H1 (cell line): ENCODE measurements around the gene RFK. TPM values are rescaled to one million over a fixed set of nuclear protein-coding genes. Genes with fewer than 3 reads are reported as not detected.

ENCODE experiments used
- CTCF ChIA-PET: fragments of 300-600 bp; sonication (Branson Sonifier 250); formaldehyde crosslinking; loops from one replicate; lab custom pipeline; 2021; ENCODE audit not compliant: partially characterized antibody; lab: Charles Lee
- POLR2A ChIA-PET: fragments of 300-600 bp; sonication (Branson Sonifier 250); formaldehyde crosslinking; loops from one replicate; lab custom pipeline; 2021; ENCODE audit warnings: inconsistent platforms; ENCODE audit not compliant: partially characterized antibody; lab: Charles Lee
- DNase-seq, 2 experiments: peaks; one replicate each; pipeline versions ENCODE4 v3.0.0 to v3.0.0-alpha.2; 2010 to 2022; ENCODE audit warnings: low spot score in 2 of 2, low read depth in 1 of 2, mixed read lengths in 1 of 2
- FAIRE-seq: peaks from 2 replicates; lab custom pipeline; 2011; peaks lifted over from hg19 to GRCh38; lab: Jason Lieb, UNC
- H2AFZ ChIP-seq: 2 replicates; pipeline ENCODE4 v1.8.1; 2012; ENCODE audit warnings: low read length, inconsistent platforms
- H2AK5ac ChIP-seq: 2 replicates; pipeline ENCODE4 v1.6.1; 2013; ENCODE audit warnings: low read depth, low read length
- H2BK120ac ChIP-seq: replicated peaks from 2 replicates; pipeline ENCODE3; 2013; ENCODE audit warnings: low read depth, low read length, inconsistent platforms
- H2BK12ac ChIP-seq: 2 replicates; pipeline ENCODE4 v1.6.1; 2013; ENCODE audit warnings: low read depth, low read length
- H2BK15ac ChIP-seq: 2 replicates; pipeline ENCODE4 v1.6.1; 2013; ENCODE audit warnings: low read length
- H2BK20ac ChIP-seq: 2 replicates; pipeline ENCODE4 v1.6.1; 2013; ENCODE audit warnings: low read length
- H2BK5ac ChIP-seq: 2 replicates; pipeline ENCODE4 v1.6.1; 2013; ENCODE audit warnings: low read depth, low read length
- H3K14ac ChIP-seq: 2 replicates; pipeline ENCODE4 v1.6.1; 2013; ENCODE audit warnings: inconsistent platforms; ENCODE audit not compliant: insufficient read length
- H3K18ac ChIP-seq: 2 replicates; pipeline ENCODE4 v1.6.1; 2013; ENCODE audit warnings: low read length; ENCODE audit errors: extremely low read depth
- H3K23ac ChIP-seq: 2 replicates; pipeline ENCODE4 v1.6.1; 2013; ENCODE audit warnings: inconsistent platforms; ENCODE audit not compliant: insufficient read length
- H3K23me2 ChIP-seq: 2 replicates; pipeline ENCODE4 v1.6.1; 2013; ENCODE audit warnings: low read depth, low read length
- H3K27ac ChIP-seq: 2 replicates; pipeline ENCODE4 v1.6.1; 2011; ENCODE audit warnings: low read depth, low read length, inconsistent platforms
- H3K27me3 ChIP-seq, 4 experiments: replicated peaks in 1 of 4; 1 replicate in 1 of 4; 2 replicates in 3 of 4; pipeline versions ENCODE4 v1.6.1 to v1.8.1; 2011 to 2013; ENCODE audit warnings: low read length in 3 of 4, mild to moderate bottlenecking in 3 of 4, inconsistent platforms in 2 of 4, mixed read lengths in 2 of 4, moderate library complexity in 1 of 4; ENCODE audit not compliant: control insufficient read depth in 3 of 4, insufficient read depth in 3 of 4; ENCODE audit errors: extremely low read depth in 1 of 4
- H3K36me3 ChIP-seq, 4 experiments: 2 replicates each; pipeline versions ENCODE4 v1.6.1 to v1.8.1; 2011 to 2013; ENCODE audit warnings: mild to moderate bottlenecking in 4 of 4, low read length in 3 of 4, moderate library complexity in 2 of 4, control low read depth in 1 of 4, inconsistent platforms in 1 of 4; ENCODE audit not compliant: insufficient read depth in 4 of 4, control insufficient read depth in 2 of 4
- H3K4ac ChIP-seq: replicated peaks from 2 replicates; pipeline ENCODE3; 2013; ENCODE audit warnings: low read length, low read depth, mixed read lengths, inconsistent platforms; ENCODE audit not compliant: insufficient read length
- H3K4me1 ChIP-seq, 4 experiments: replicated peaks in 1 of 4; 1 replicate in 1 of 4; 2 replicates in 3 of 4; pipeline versions ENCODE4 v1.6.1 to v1.8.1; 2011 to 2013; ENCODE audit warnings: low read length in 3 of 4, inconsistent platforms in 2 of 4, mixed read lengths in 1 of 4; ENCODE audit not compliant: insufficient read depth in 4 of 4, control insufficient read depth in 3 of 4
- H3K4me2 ChIP-seq, 2 experiments: 2 replicates each; pipeline versions ENCODE4 v1.6.1 to v1.8.1; 2011 to 2013; ENCODE audit warnings: low read depth in 2 of 2, low read length in 2 of 2, control low read depth in 1 of 2, inconsistent platforms in 1 of 2, mild to moderate bottlenecking in 1 of 2; ENCODE audit not compliant: insufficient read depth in 1 of 2
- H3K4me3 ChIP-seq, 4 experiments: fragments of 200-600, 300-600 bp in 1 of 4; sonication (generic), shearing (Covaris generic), sonication (Bioruptor Twin) in 1 of 4; 2 replicates each; pipeline versions ENCODE4 v1.5.1 to v1.8.1; 2011 to 2016; ENCODE audit warnings: low read length in 4 of 4, low read depth in 3 of 4, control low read depth in 2 of 4, inconsistent platforms in 2 of 4, mild to moderate bottlenecking in 2 of 4, mixed read lengths in 1 of 4, moderate library complexity in 1 of 4; ENCODE audit not compliant: insufficient read depth in 2 of 4; ENCODE audit errors: extremely low read depth in 1 of 4
- H3K56ac ChIP-seq: replicated peaks from 2 replicates; pipeline ENCODE3; 2013; ENCODE audit warnings: low read depth, mild to moderate bottlenecking, mixed read lengths, low read length, inconsistent platforms; ENCODE audit not compliant: insufficient read length
- H3K79me1 ChIP-seq: 2 replicates; pipeline ENCODE4 v1.6.1; 2013; ENCODE audit warnings: low read depth, low read length, control low read depth
- H3K79me2 ChIP-seq, 2 experiments: 2 replicates each; pipeline versions ENCODE4 v1.6.1 to v1.8.1; 2012 to 2013; ENCODE audit warnings: low read length in 2 of 2, mild to moderate bottlenecking in 2 of 2, inconsistent platforms in 1 of 2; ENCODE audit not compliant: insufficient read depth in 2 of 2, control insufficient read depth in 1 of 2
- H3K9ac ChIP-seq, 4 experiments: replicated peaks in 1 of 4; 1 replicate in 1 of 4; 2 replicates in 3 of 4; pipeline versions ENCODE4 v1.6.1 to v1.8.1; 2011 to 2013; ENCODE audit warnings: low read depth in 3 of 4, low read length in 3 of 4, control low read depth in 2 of 4, mild to moderate bottlenecking in 2 of 4, moderate library complexity in 2 of 4, inconsistent platforms in 1 of 4; ENCODE audit errors: extremely low read depth in 1 of 4
- H3K9me3 ChIP-seq, 2 experiments: 2 replicates each; pipeline versions ENCODE4 v1.6.1 to v1.8.1; 2012 to 2013; ENCODE audit warnings: mild to moderate bottlenecking in 2 of 2, moderate library complexity in 2 of 2, control low read depth in 1 of 2, inconsistent platforms in 1 of 2, low read depth in 1 of 2, low read length in 1 of 2, mixed read lengths in 1 of 2; ENCODE audit not compliant: insufficient read depth in 2 of 2
- H4K20me1 ChIP-seq, 2 experiments: replicated peaks in 1 of 2; 2 replicates each; pipeline versions ENCODE3 to v1.8.1; 2011 to 2013; ENCODE audit warnings: inconsistent platforms in 2 of 2, low read length in 2 of 2, mild to moderate bottlenecking in 1 of 2; ENCODE audit not compliant: insufficient read depth in 2 of 2, control insufficient read depth in 1 of 2
- H4K5ac ChIP-seq: 2 replicates; pipeline ENCODE4 v1.6.1; 2013; ENCODE audit warnings: low read length, low read depth, mixed read lengths, inconsistent platforms; ENCODE audit not compliant: insufficient read length
- H4K8ac ChIP-seq: 2 replicates; pipeline ENCODE4 v1.8.0; 2013; ENCODE audit warnings: mild to moderate bottlenecking, moderate library complexity, low read length, inconsistent platforms; ENCODE audit not compliant: insufficient read depth; ENCODE audit errors: extremely low read depth
- H4K91ac ChIP-seq: replicated peaks from 2 replicates; pipeline ENCODE3; 2013; ENCODE audit warnings: low read length, mixed read lengths, inconsistent platforms; ENCODE audit not compliant: insufficient read length
- ATF3 ChIP-seq: IDR thresholded peaks from 2 replicates; pipeline ENCODE4 v1.6.1; 2011; ENCODE audit warnings: low read depth, mild to moderate bottlenecking, low read length; ENCODE audit not compliant: insufficient read depth
- BCL11A ChIP-seq, 2 experiments: IDR thresholded peaks; one replicate each; pipeline ENCODE4 v1.6.1; 2011; ENCODE audit warnings: low read depth in 2 of 2, low read length in 2 of 2, mild to moderate bottlenecking in 2 of 2
- CHD1 ChIP-seq: IDR thresholded peaks from 2 replicates; pipeline ENCODE4 v1.6.1; 2012; ENCODE audit warnings: low read depth, low read length, improper control_type of control experiment
- EGR1 ChIP-seq: IDR thresholded peaks from 2 replicates; pipeline ENCODE4 v1.6.1; 2011; ENCODE audit warnings: low read depth, low read length, borderline replicate concordance
- FOSL1 ChIP-seq: IDR thresholded peaks from 2 replicates; pipeline ENCODE4 v1.6.1; 2011; ENCODE audit warnings: mild to moderate bottlenecking, low read depth, low read length, moderate library complexity; ENCODE audit not compliant: insufficient read depth
- GTF2F1 ChIP-seq: IDR thresholded peaks from 2 replicates; pipeline ENCODE4 v1.6.1; 2012; ENCODE audit warnings: low read depth, low read length, improper control_type of control experiment, borderline replicate concordance
- KDM1A ChIP-seq: fragments of 200-600, 300-600 bp; sonication (generic); IDR thresholded peaks from 2 replicates; pipeline ENCODE4 v1.7.1; 2016; ENCODE audit warnings: mild to moderate bottlenecking, low read length, borderline replicate concordance
- NANOG ChIP-seq: IDR thresholded peaks from 2 replicates; pipeline ENCODE4 v1.6.1; 2011; ENCODE audit warnings: low read length, low read depth, mild to moderate bottlenecking, inconsistent platforms; ENCODE audit not compliant: insufficient read depth, poor library complexity, severe bottlenecking
- PHF8 ChIP-seq: fragments of 200-600 bp; sonication (generic); conservative IDR thresholded peaks from 2 replicates; pipeline ENCODE4 v1.7.1; 2012; ENCODE audit warnings: low read depth, mild to moderate bottlenecking, inconsistent platforms, low read length, moderate library complexity
- POLR2A ChIP-seq, 2 experiments: IDR thresholded peaks; 1 replicate in 1 of 2; 2 replicates in 1 of 2; pipeline ENCODE4 v1.6.1; 2011; ENCODE audit warnings: low read depth in 2 of 2, low read length in 2 of 2, mild to moderate bottlenecking in 2 of 2; ENCODE audit errors: control extremely low read depth in 1 of 2
- RBBP5 ChIP-seq: IDR thresholded peaks from 2 replicates; pipeline ENCODE4 v1.7.1; 2012; ENCODE audit warnings: low read depth, mild to moderate bottlenecking, inconsistent platforms, low read length, moderate library complexity, borderline replicate concordance
- TBP ChIP-seq: IDR thresholded peaks from 2 replicates; pipeline ENCODE4 v1.6.1; 2011; ENCODE audit warnings: low read depth, low read length, improper control_type of control experiment
- TEAD4 ChIP-seq: IDR thresholded peaks from 2 replicates; pipeline ENCODE4 v1.6.1; 2012; ENCODE audit warnings: low read depth, low read length, inconsistent platforms, mixed read lengths
- WGBS, 2 experiments: shearing (Covaris generic) in 1 of 2; methylation state at CpG; one replicate each; pipeline versions ENCODE4 v1.1.6 to v1.1.7; 2013 to 2015; ENCODE audit warnings: low lambda C conversion rate in 2 of 2, mixed read lengths in 2 of 2, inconsistent platforms in 1 of 2, low coverage in 1 of 2, missing lambda C conversion rate in 1 of 2; ENCODE audit not compliant: insufficient replicate concordance in 2 of 2, insufficient coverage in 1 of 2, insufficient read length in 1 of 2; ENCODE audit errors: extremely low coverage in 1 of 2, missing lambda C conversion rate in 1 of 2; 5-methylcytosine and 5-hydroxymethylcytosine counted together
- polyA plus RNA-seq, 7 experiments: library from polyadenylated mRNA; depleted of rRNA in 3 of 7; stranded (reverse) in 5 of 7; unstranded in 2 of 7; fragments of >200 nt in 5 of 7; fragments of 200-250 nt in 2 of 7; gene quantifications; 1 replicate in 5 of 7; 2 replicates in 1 of 7; 4 replicates in 1 of 7; pipeline versions ENCODE4 v1.2.1 to v1.2.3, GENCODE V29; 2011 to 2013; ENCODE audit warnings: missing spikeins in 2 of 7, mixed read lengths in 2 of 7
- total RNA-seq: library from RNA; stranded (reverse); fragmentation: NEBNext Ultra II Directional; extraction: Animal tissue kit (Norgen Biotek cat#: 25700); gene quantifications from 2 replicates; pipeline ENCODE4 v1.2.1, GENCODE V29; 2021

RFK gene
- total and polyA plus RNA-seq, 2 of the 8 experiments (the other 6 are each of a cell fraction or from before 2014, with no cell fraction given), result 4.3 to 10.6 TPM

- H2BK120ac ChIP-seq, result no peak overlapping the region
- no peak overlapping the region for H4K91ac ChIP-seq
- no peaks in the 10 kb centered on the region for H4K20me1 ChIP-seq
- H3K4me1 ChIP-seq, result no peaks in the 10 kb centered on the region
- no peak overlapping the region for H3K14ac ChIP-seq
- no peak overlapping the region for H2BK5ac ChIP-seq
- no peak overlapping the region for H3K4me3 ChIP-seq
- no peak overlapping the region for H2AK5ac ChIP-seq
- no peaks in the 10 kb centered on the region for H3K79me2 ChIP-seq
- FAIRE-seq (no peak), DNase-seq (no peak)
- no peak overlapping the region for H3K23ac ChIP-seq
- no peaks in the 10 kb centered on the region for H3K9me3 ChIP-seq
- no peaks in the 10 kb centered on the region for H3K36me3 ChIP-seq
- WGBS, 2 experiments, result 93% methylated on average over 8 of the region's 8 CpGs; no CpG with 5 or more reads in 1 of the 2 experiments
- ChIA-PET CTCF (interaction anchor here (0.7 to 1.4 kb wide), 3 partner anchors 9 to 943 kb away, joined by 3 to 4 read pairs (median 3); no protein-coding TSS in a partner anchor), POLR2A (no interaction called here)
- no peak overlapping the region for H3K9ac ChIP-seq
- no peak overlapping the region for H4K5ac ChIP-seq
- no peak overlapping the region for H2BK12ac ChIP-seq
- no peak overlapping the region for H3K4ac ChIP-seq
- H2AFZ ChIP-seq, result no peak overlapping the region
- no peaks in the 10 kb centered on the region for H3K79me1 ChIP-seq
- H4K8ac ChIP-seq, result no peak overlapping the region
- H3K23me2 ChIP-seq, result no peaks in the 10 kb centered on the region
- H2BK15ac ChIP-seq, result no peak overlapping the region
- no peaks in the 10 kb centered on the region for H3K27me3 ChIP-seq
- no peak overlapping the region for H2BK20ac ChIP-seq
- H3K27ac ChIP-seq, result no peak overlapping the region
- H3K4me2 ChIP-seq, result no peak overlapping the region
- H3K56ac ChIP-seq, result no peak overlapping the region
- no peak overlapping the region for H3K18ac ChIP-seq
- no peak for TF ChIP-seq TEAD4
- TF ChIP-seq BCL11A (IDR thresholded peaks at IDR 0.05; ENCODE audit: low read depth in 2 of 2, low read length in 2 of 2), result no peak
- no peak for TF ChIP-seq CHD1
- no peak for TF ChIP-seq KDM1A
- no peak for TF ChIP-seq ATF3
- no peak for TF ChIP-seq POLR2A (IDR thresholded peaks at IDR 0.05; ENCODE audit: control extremely low read depth in 1 of 2, low read depth in 2 of 2, low read length in 2 of 2)
- no peak for TF ChIP-seq GTF2F1
- TF ChIP-seq RBBP5, result no peak
- no peak for TF ChIP-seq EGR1
- no peak for TF ChIP-seq TBP
- no peak for TF ChIP-seq NANOG
- no peak for TF ChIP-seq PHF8
- no peak for TF ChIP-seq FOSL1
Measured at GRCh38 chr9:76425677-76426453, 31.6 kb upstream of the RFK start.
